ENCODE measurements around the gene ARHGAP44. TPM values are rescaled to one million over a fixed set of nuclear protein-coding genes. Genes with fewer than 3 reads are reported as not detected.

The ARHGAP44 gene
- total RNA-seq, 1 donor, result 2.3 TPM

- peak overlapping the region; percentile 31 for H3K4me3 ChIP-seq (ENCODE audit: low read depth, low read length)
- DNase-seq (ENCODE audit: low read depth), result peak; percentile 98
- TF ChIP-seq CTCF (IDR thresholded peaks at IDR 0.05; ENCODE audit: insufficient read depth, low read length), result no peak
Observed at GRCh38 chr17:12983991-12984884, 194.9 kb downstream of the ARHGAP44 start.

- H3K4me3 ChIP-seq (ENCODE audit: low read depth, low read length), result no peak overlapping the region
- DNase-seq (ENCODE audit: low read depth), result peak; percentile 61
- TF ChIP-seq CTCF (IDR thresholded peaks at IDR 0.05; ENCODE audit: insufficient read depth, low read length), result no peak
Observed at GRCh38 chr17:12985431-12986293, 196.4 kb downstream of the ARHGAP44 start.

GRCh38 chr17:12987120-12987519, 197.8 kb downstream of the ARHGAP44 start:
- no peak overlapping the region for H3K4me3 ChIP-seq (ENCODE audit: low read depth, low read length)
- no peak for TF ChIP-seq CTCF (IDR thresholded peaks at IDR 0.05; ENCODE audit: insufficient read depth, low read length)
- no peak for DNase-seq (ENCODE audit: low read depth)

- TF ChIP-seq CTCF (IDR thresholded peaks at IDR 0.05; ENCODE audit: insufficient read depth, low read length), result no peak
- DNase-seq (ENCODE audit: low read depth), result no peak
- no peak overlapping the region for H3K4me3 ChIP-seq (ENCODE audit: low read depth, low read length)
Observed at GRCh38 chr17:12990041-12990808, 200.9 kb downstream of the ARHGAP44 start.

- TF ChIP-seq CTCF (IDR thresholded peaks at IDR 0.05; ENCODE audit: insufficient read depth, low read length), result no peak
- H3K4me3 ChIP-seq (ENCODE audit: low read depth, low read length), result no peak overlapping the region
- DNase-seq (ENCODE audit: low read depth), result no peak
Observed at GRCh38 chr17:12990926-12991325, 201.6 kb downstream of the ARHGAP44 start.

GRCh38 chr17:12992676-12993075, 203.4 kb downstream of the ARHGAP44 start:
- H3K4me3 ChIP-seq (ENCODE audit: low read depth, low read length), result no peak overlapping the region
- DNase-seq (ENCODE audit: low read depth), result no peak
- no peak for TF ChIP-seq CTCF (IDR thresholded peaks at IDR 0.05; ENCODE audit: insufficient read depth, low read length)
